Progenitor cell of endocrine pancreas (in vitro differentiated cells): ENCODE results near the gene C6orf62. TPM values are rescaled to one million over a fixed set of nuclear protein-coding genes. Genes with fewer than 3 reads are reported as not detected.
"Not testable (repeated sequence)": the region's sequence is repeated elsewhere in the genome, so short reads cannot be mapped to it uniquely, and the experiment has no call there.

Experiments
- DNase-seq: peaks from one replicate; pipeline ENCODE4 v3.0.0; 2021; ENCODE audit warnings: low spot score; ENCODE audit not compliant: unreplicated experiment
- H3K27ac Mint-ChIP-seq: 2 replicates; pipeline ENCODE4 v1.8.0; 2021; ENCODE audit warnings: mild to moderate bottlenecking, moderate library complexity, mixed read lengths
- H3K27me3 Mint-ChIP-seq: 2 replicates; pipeline ENCODE4 v1.8.0; 2021; ENCODE audit warnings: mixed read lengths
- H3K36me3 Mint-ChIP-seq: 2 replicates; pipeline ENCODE4 v1.8.0; 2022; ENCODE audit warnings: mixed read lengths; ENCODE audit not compliant: insufficient read depth
- H3K4me1 Mint-ChIP-seq: 2 replicates; pipeline ENCODE4 v1.8.0; 2021; ENCODE audit warnings: low read depth, mixed read lengths
- H3K4me3 Mint-ChIP-seq: 2 replicates; pipeline ENCODE4 v1.8.0; 2021; ENCODE audit warnings: low read depth, mild to moderate bottlenecking, moderate library complexity, mixed read lengths
- H3K9me3 Mint-ChIP-seq: 2 replicates; pipeline ENCODE4 v1.8.0; 2021; ENCODE audit warnings: low read depth, mixed read lengths
- total RNA-seq: library from RNA; stranded (reverse); gene quantifications from 2 replicates; pipeline ENCODE4 v1.2.1, GENCODE V29; 2021
- TF ChIP-seq, protein P1 (sequence below): fragments of 200-600 bp; sonication (generic); IDR thresholded peaks from one replicate; pipeline ENCODE4 v1.5.0; 2021; ENCODE audit warnings: antibody characterized with exemption, mild to moderate bottlenecking; ENCODE audit not compliant: unreplicated experiment

The C6orf62 gene
- total RNA-seq, 1 donor from 2014 or later, result 88.6 TPM

DNA sequence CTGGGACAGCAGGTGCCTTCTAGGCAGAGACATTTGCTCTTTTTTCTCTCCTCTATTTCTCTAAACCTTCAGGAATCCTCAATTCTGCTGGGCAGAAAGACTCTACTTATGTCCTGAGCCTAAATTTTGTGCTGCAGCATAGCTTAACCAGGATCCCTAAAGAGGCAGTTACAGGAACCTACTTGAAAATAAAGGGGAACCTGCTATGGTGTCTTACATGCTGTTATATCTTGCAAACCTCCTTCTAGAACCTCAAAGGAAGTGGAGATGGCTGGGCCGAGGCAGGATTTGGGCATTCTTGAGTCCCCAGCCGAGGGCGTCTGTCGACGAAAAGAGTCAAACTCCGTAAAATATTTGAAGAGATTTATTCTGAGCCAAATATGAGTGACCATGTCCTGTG lies 38.7 kb upstream of the C6orf62 start:
- DNase-seq, result no peak
- peaks cover 6% of the 10 kb centered on the region for H3K4me1 Mint-ChIP-seq
- no peak overlapping the region for H3K4me3 Mint-ChIP-seq
- H3K27ac Mint-ChIP-seq, result peak overlapping the region; percentile 15
- H3K27me3 Mint-ChIP-seq, result no peaks in the 10 kb centered on the region
- no peaks in the 10 kb centered on the region for H3K36me3 Mint-ChIP-seq
- TF ChIP-seq, protein P1, sequence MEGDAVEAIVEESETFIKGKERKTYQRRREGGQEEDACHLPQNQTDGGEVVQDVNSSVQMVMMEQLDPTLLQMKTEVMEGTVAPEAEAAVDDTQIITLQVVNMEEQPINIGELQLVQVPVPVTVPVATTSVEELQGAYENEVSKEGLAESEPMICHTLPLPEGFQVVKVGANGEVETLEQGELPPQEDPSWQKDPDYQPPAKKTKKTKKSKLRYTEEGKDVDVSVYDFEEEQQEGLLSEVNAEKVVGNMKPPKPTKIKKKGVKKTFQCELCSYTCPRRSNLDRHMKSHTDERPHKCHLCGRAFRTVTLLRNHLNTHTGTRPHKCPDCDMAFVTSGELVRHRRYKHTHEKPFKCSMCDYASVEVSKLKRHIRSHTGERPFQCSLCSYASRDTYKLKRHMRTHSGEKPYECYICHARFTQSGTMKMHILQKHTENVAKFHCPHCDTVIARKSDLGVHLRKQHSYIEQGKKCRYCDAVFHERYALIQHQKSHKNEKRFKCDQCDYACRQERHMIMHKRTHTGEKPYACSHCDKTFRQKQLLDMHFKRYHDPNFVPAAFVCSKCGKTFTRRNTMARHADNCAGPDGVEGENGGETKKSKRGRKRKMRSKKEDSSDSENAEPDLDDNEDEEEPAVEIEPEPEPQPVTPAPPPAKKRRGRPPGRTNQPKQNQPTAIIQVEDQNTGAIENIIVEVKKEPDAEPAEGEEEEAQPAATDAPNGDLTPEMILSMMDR, result no peak
- peaks cover 9% of the 10 kb centered on the region for H3K9me3 Mint-ChIP-seq

DNA sequence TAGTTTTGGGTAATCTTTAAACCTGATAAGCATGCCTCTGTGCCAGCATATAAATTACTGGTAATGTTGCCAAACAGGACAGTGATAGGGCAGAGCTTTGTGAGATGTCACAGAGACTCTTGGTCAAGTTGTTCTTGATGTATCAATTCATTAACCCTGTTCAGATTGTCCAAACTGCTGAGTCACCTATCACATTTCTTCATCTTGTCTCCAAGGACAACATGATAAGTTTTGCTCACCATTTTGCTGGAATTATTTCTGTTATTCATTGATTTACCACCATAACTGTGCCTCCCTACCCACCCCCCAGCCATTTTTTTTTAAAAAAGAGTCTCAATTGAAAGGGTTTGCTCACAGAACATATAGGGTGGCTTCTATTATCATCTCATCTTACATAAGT lies 36.3 kb upstream of the C6orf62 start:
- peaks cover 7% of the 10 kb centered on the region for H3K4me1 Mint-ChIP-seq
- no peak overlapping the region for H3K4me3 Mint-ChIP-seq
- TF ChIP-seq, protein P1, result no peak
- H3K27me3 Mint-ChIP-seq, result no peaks in the 10 kb centered on the region
- peaks cover 9% of the 10 kb centered on the region for H3K9me3 Mint-ChIP-seq
- no peak for DNase-seq
- no peak overlapping the region for H3K27ac Mint-ChIP-seq
- no peaks in the 10 kb centered on the region for H3K36me3 Mint-ChIP-seq

DNA sequence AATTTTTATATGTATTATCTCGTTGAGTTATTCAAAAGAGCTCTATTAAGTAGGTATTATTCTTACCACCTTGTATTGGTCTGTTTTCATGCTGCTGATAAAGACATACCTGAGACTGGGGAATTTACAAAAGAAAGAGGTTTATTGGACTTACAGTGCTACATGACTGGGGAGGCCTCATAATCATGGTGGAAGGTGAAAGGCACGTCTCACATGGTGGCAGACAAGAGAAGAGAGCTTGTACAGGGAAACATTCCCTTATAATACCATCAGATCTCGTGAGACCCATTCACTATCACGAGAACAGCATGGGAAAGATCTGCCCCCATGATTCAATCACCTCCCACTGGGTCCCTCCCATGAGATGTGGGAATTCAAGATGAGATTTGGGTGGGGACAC lies 35.4 kb upstream of the C6orf62 start:
- not testable (repeated sequence) for H3K4me3 Mint-ChIP-seq, H3K27me3 Mint-ChIP-seq, H3K9me3 Mint-ChIP-seq, H3K36me3 Mint-ChIP-seq, DNase-seq, H3K4me1 Mint-ChIP-seq, H3K27ac Mint-ChIP-seq

DNA sequence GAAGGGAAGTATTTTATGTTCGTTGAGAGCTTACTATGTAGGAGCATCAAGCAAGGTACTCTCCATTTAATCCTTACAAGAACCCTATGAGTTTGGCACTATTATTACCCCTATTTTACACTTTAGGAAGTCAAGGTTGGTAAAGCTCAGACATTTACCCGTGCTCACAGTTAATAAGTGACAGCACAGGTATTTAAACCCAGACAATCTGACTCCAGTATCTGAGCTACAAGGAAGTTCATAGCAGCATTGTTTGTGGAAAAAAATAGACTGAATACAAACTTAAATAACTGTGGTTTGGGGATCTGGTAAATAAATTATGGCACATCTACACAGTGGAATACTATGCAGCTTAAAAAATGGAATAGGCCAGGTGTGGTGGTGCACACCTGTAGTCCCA lies 34.6 kb upstream of the C6orf62 start:
- no peaks in the 10 kb centered on the region for H3K27me3 Mint-ChIP-seq
- no peak for DNase-seq
- TF ChIP-seq, protein P1, result no peak
- H3K4me3 Mint-ChIP-seq, result no peak overlapping the region
- H3K9me3 Mint-ChIP-seq, result peaks cover 9% of the 10 kb centered on the region
- no peaks in the 10 kb centered on the region for H3K36me3 Mint-ChIP-seq
- H3K27ac Mint-ChIP-seq, result peak overlapping the region; percentile 3
- peaks cover 7% of the 10 kb centered on the region for H3K4me1 Mint-ChIP-seq

DNA sequence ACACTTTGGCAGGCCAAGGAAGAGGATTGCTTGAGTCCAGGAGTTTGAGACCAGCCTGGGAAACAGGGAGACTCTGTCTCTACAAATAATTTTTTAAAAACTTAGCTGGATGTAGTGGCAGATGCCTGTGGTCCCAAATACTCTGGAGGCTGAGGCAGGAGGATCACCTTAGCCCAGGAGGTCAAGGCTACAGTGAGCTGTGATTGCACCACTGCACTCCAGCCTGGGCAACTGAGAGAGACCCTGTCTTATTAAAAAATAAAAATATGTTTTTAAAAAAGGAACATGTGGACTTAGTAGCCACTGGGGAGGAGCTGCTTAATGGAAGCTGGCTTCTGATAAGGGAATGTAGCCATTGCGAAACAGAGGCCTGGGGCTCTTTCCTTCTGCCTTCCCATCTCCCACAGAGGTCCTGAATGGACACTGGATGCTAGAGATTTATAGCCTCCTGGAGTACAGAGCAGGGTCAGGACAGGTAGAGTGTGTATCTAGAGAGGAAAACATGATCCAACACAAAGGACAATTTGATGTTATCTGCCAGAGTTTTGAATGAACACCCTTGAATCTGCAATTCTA lies 34.1 kb upstream of the C6orf62 start:
- peak overlapping the region; percentile 14 for H3K27ac Mint-ChIP-seq
- H3K9me3 Mint-ChIP-seq, result peaks cover 9% of the 10 kb centered on the region
- H3K27me3 Mint-ChIP-seq, result no peaks in the 10 kb centered on the region

DNA sequence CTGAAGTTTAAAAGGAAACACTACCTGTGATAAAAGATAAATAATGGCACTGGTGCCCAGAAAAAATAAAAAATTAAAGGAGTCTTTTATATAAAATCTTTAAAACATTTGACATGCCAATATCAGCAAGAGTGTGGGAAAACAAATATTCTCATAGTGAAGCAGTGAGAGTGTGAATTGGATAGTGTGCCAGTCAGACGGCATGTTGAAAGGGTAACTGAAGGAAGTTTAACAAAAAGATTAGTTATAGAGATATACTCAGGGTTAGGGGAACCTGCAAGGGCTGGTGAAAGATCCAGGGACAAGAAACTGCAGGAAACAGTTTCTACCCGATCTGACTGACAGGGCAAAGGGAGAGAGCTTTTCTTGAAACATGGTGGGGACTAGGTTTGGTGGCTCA lies 33.5 kb upstream of the C6orf62 start:
- peaks cover 7% of the 10 kb centered on the region for H3K4me1 Mint-ChIP-seq
- TF ChIP-seq, protein P1, result no peak
- peak overlapping the region; percentile 14 for H3K27ac Mint-ChIP-seq
- H3K9me3 Mint-ChIP-seq, result peaks cover 9% of the 10 kb centered on the region
- no peaks in the 10 kb centered on the region for H3K27me3 Mint-ChIP-seq
- no peak overlapping the region for H3K4me3 Mint-ChIP-seq
- DNase-seq, result no peak
- H3K36me3 Mint-ChIP-seq, result no peaks in the 10 kb centered on the region

More for the DNA sequence above, 34.1 kb upstream of the C6orf62 start:
- Mint-ChIP-seq H3K36me3 (no peaks in the 10 kb centered on the region), H3K4me3 (no peak overlapping the region), H3K4me1 (peaks cover 7% of the 10 kb centered on the region)
- TF ChIP-seq, protein P1, result no peak
- DNase-seq, result no peak

DNA sequence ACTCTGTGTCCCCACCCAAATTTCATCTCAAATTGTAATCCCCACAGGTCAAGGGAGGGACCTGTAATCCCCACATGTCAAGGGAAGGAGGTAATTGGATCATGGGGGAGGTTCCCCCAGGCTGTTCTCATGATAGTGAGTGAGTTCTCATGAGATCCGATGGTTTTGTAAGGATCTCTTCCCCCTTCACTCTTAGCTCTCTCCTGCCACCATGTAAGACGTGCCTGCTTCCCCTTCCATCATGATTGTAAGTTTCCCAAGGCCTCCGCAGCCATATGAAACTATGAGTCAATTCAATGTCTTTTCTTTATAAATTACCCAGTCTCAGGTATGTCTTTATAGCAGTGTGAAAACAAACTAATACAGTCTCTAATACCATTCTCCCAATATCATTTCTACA lies 31.9 kb upstream of the C6orf62 start:
- not testable (repeated sequence) for H3K27me3 Mint-ChIP-seq, H3K4me3 Mint-ChIP-seq, H3K36me3 Mint-ChIP-seq, DNase-seq, H3K9me3 Mint-ChIP-seq, H3K4me1 Mint-ChIP-seq, H3K27ac Mint-ChIP-seq
